ENCODE data around the gene VPS26A. TPM values are rescaled to one million over a fixed set of nuclear protein-coding genes. Genes with fewer than 3 reads are reported as not detected.

VPS26A gene
- total and polyA plus RNA-seq, 8 donors: 22.6 to 69.6 (median 34.0) TPM

DNA sequence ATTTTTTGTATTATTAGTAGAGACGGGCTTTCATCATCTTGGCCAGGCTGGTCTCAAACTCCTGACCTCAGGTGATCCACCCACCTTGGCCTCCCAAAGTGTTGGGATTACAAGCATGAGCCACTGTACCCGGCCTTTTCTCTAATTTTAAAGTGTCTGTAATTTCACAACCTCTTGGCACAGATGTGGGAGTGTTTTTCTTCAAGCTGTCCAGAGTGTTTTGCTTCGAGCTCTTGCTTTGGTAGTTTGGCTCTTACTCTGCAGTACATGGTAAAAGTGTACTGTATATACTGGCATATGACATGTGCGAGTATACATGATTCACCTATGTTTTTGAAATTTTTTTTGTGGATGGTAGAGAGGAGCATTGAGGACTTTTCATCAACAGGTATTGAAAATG lies 26.2 kb upstream of the VPS26A start:
- WGBS, 5 donors: 70 to 86% (median 85%) methylated on average over 4 of the region's 4 CpGs
- H3K27me3 ChIP-seq: no peaks in the 10 kb centered on the region
- no peak overlapping the region for H3K27ac ChIP-seq
- no peak for TF ChIP-seq POLR2AphosphoS5 (IDR thresholded peaks at IDR 0.05)
- TF ChIP-seq EP300 (IDR thresholded peaks at IDR 0.05): no peak
- no peak for TF ChIP-seq POLR2A (IDR thresholded peaks at IDR 0.05)
- no peak for DNase-seq
- no peaks in the 10 kb centered on the region for H3K9me3 ChIP-seq
- H3K4me3 ChIP-seq: no peak overlapping the region
- peaks cover 0 to 32% (median 4%) of the 10 kb centered on the region in 4 donors for H3K4me1 ChIP-seq
- intact Hi-C loops (cut with DNase I; ENCODE audit: low total_unique reads): no loop called here
- H3K36me3 ChIP-seq: peaks cover 0 to 34% (median 14%) of the 10 kb centered on the region in 4 donors

DNA sequence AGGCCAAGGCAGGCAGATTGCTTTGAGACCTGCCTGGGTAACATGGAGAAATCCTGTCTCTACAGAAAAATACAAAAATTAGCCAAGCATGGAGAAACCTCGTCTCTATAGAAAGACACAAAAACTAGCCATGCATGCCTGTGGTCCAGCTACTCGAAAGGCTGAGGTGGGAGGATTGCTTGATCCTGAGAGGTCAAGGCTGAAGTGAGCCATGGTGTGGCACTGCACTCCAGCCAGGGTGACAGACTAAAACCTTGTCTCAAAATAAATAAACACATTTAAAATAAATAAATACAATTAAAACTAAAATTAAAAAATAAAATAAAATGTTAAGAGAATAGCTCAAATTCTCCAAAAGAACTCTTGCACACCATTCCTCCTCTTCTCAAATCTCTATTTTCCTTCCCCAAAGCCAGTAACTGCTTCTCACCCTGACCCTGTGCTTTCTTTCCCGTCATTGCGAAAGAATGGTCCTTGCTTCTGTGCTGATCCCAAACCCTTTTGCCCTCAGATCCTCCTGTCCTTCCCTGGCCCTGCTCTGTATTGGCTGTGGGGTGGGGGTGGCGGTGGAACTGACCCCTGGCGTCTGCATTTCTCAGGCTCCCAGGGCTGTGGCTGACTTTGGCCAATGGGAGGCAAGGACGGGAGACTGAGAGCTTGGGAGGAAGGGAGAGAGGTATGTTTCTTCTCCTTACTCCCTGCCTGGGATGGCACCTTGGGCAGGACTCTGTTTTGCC lies 23.7 kb upstream of the VPS26A start:
- peaks cover 3 to 50% (median 20%) of the 10 kb centered on the region in 4 donors for H3K36me3 ChIP-seq
- no peaks in the 10 kb centered on the region for H3K27me3 ChIP-seq
- whole genome bisulfite sequencing, 5 donors: 41 to 54% (median 48%) methylated on average over 7 of the region's 7 CpGs
- H3K4me3 ChIP-seq: no peak overlapping the region
- intact Hi-C loops (cut with DNase I; ENCODE audit: low total_unique reads): no loop called here
- no peak overlapping the region for H3K27ac ChIP-seq
- no peaks in the 10 kb centered on the region for H3K9me3 ChIP-seq
- H3K4me1 ChIP-seq: peaks cover 0 to 23% (median 0%) of the 10 kb centered on the region in 4 donors
- TF ChIP-seq EP300 (IDR thresholded peaks at IDR 0.05) (no peak), POLR2AphosphoS5 (IDR thresholded peaks at IDR 0.05) (no peak), POLR2A (IDR thresholded peaks at IDR 0.05) (no peak)
- TF ChIP-seq, protein P1, sequence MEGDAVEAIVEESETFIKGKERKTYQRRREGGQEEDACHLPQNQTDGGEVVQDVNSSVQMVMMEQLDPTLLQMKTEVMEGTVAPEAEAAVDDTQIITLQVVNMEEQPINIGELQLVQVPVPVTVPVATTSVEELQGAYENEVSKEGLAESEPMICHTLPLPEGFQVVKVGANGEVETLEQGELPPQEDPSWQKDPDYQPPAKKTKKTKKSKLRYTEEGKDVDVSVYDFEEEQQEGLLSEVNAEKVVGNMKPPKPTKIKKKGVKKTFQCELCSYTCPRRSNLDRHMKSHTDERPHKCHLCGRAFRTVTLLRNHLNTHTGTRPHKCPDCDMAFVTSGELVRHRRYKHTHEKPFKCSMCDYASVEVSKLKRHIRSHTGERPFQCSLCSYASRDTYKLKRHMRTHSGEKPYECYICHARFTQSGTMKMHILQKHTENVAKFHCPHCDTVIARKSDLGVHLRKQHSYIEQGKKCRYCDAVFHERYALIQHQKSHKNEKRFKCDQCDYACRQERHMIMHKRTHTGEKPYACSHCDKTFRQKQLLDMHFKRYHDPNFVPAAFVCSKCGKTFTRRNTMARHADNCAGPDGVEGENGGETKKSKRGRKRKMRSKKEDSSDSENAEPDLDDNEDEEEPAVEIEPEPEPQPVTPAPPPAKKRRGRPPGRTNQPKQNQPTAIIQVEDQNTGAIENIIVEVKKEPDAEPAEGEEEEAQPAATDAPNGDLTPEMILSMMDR (IDR thresholded peaks at IDR 0.05): no peak
- no peak for DNase-seq

DNA sequence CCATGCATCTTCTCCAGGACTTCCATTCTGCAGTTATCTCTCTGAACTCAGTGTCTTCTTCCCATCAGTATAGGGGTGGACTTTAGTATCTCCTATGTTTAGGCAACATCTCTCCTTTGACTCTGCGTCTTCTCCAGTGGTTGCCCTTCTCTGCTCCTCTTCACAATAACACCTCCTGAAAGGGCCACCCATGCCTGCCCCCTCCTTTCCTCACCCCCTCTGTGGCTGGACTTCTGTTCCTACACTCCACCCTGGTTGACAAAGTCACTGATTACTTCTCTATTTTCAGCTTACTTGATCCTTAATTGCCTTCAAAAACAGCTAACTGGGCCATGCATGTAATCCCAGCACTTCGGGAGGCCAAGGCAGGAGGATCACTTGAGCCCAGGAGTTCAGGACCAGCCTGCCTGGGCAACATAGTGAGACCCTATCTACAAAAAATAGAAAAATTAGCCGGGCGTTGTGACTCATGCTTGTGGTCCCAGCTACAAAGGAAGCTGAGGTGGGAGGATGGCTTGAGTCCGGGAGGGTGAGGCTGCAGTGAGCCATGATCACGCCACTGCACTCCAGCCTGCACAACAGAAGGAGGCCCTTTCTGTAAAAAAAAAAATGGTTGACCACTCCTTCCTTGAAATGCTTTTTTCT lies 22.4 kb upstream of the VPS26A start:
- DNase-seq: no peak
- WGBS, 5 donors: 62 to 78% (median 75%) methylated on average over 6 of the region's 6 CpGs
- H3K9me3 ChIP-seq: no peaks in the 10 kb centered on the region
- H3K27ac ChIP-seq: no peak overlapping the region
- intact Hi-C loops (cut with DNase I; ENCODE audit: low total_unique reads): no loop called here
- H3K36me3 ChIP-seq: peaks cover 3 to 50% (median 22%) of the 10 kb centered on the region in 4 donors
- TF ChIP-seq EP300 (IDR thresholded peaks at IDR 0.05) (no peak), POLR2A (IDR thresholded peaks at IDR 0.05) (no peak), POLR2AphosphoS5 (IDR thresholded peaks at IDR 0.05) (no peak)
- TF ChIP-seq, protein P1 (IDR thresholded peaks at IDR 0.05): no peak
- no peak overlapping the region for H3K4me3 ChIP-seq
- peaks cover 0 to 23% (median 0%) of the 10 kb centered on the region in 4 donors for H3K4me1 ChIP-seq
- H3K27me3 ChIP-seq: no peaks in the 10 kb centered on the region

DNA sequence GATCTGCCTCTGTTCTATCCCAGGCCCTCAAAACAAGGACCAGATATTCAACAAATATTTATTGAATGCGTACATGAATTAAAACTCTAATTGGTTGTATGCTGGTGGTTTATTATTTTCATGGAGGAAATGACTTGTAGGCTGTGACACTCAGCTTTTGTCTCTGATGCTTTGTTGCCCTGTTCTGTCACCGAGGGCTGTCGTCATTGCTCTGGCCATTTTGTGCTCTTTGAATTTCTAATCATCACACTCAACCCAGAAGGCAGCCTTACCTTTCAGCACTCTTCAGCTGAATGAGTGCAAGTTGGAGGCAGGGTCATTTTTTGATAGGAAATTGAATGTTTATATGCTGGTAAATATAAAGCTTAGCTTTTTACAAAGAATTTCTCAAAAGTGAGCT lies 21.5 kb upstream of the VPS26A start:
- H3K27me3 ChIP-seq: no peaks in the 10 kb centered on the region
- intact Hi-C loops (cut with DNase I; ENCODE audit: low total_unique reads): no loop called here
- no peaks in the 10 kb centered on the region for H3K9me3 ChIP-seq
- peaks cover 3 to 50% (median 22%) of the 10 kb centered on the region in 4 donors for H3K36me3 ChIP-seq
- peaks cover 0 to 23% (median 0%) of the 10 kb centered on the region in 4 donors for H3K4me1 ChIP-seq
- TF ChIP-seq POLR2AphosphoS5 (IDR thresholded peaks at IDR 0.05) (no peak), POLR2A (IDR thresholded peaks at IDR 0.05) (no peak), EP300 (IDR thresholded peaks at IDR 0.05) (no peak)
- TF ChIP-seq, protein P1 (IDR thresholded peaks at IDR 0.05): no peak
- no peak for DNase-seq
- H3K4me3 ChIP-seq: no peak overlapping the region
- no peak overlapping the region for H3K27ac ChIP-seq
- 69 to 88% (median 85%) methylated on average over 3 of the region's 3 CpGs for WGBS, 5 donors

Data from stomach (tissue), 9 donors.